Loucy (cell line): ENCODE results near the gene ADRA1B.

ENCODE experiments used
- CTCF ChIP-seq: fragments of 200-600 bp; sonication (generic); conservative IDR thresholded peaks from 2 replicates; pipeline ENCODE4 v1.5.1; 2014; ENCODE audit warnings: mild to moderate bottlenecking, antibody characterized with exemption, low read length
- EZH2phosphoT487 ChIP-seq: fragments of 200-600 bp; IDR thresholded peaks from 2 replicates; pipeline ENCODE4 v1.6.1; 2018; ENCODE audit warnings: antibody characterized with exemption, mild to moderate bottlenecking, moderate library complexity, borderline replicate concordance

GRCh38 chr5:159888860-159889259 is 27.4 kb upstream of the ADRA1B start:
- TF ChIP-seq CTCF (no peak), EZH2phosphoT487 (no peak)
